Suppressor macrophage (primary cell): Measurements from ENCODE around the gene FBXL4.

Experiments
- DNase-seq, 4 experiments: peaks; one replicate each; pipeline ENCODE4 v3.0.0-alpha.2; 2020 to 2022

The FBXL4 gene

GRCh38 chr6:98836962-98837944, 110.5 kb downstream of the FBXL4 start:
- DNase-seq, result no peak

GRCh38 chr6:98836025-98836961, 111.5 kb downstream of the FBXL4 start:
- DNase-seq, result no peak

- DNase-seq, result no peak
Measured at GRCh38 chr6:98835149-98836024, 112.4 kb downstream of the FBXL4 start.

- peak; percentile 54 to 68 (median 61) for DNase-seq
Measured at GRCh38 chr6:98834060-98835031, 113.4 kb downstream of the FBXL4 start, which contains the start of gene POU3F2. Gene POU3F2 (plus strand): TSS chr6:98834574. CDS start chr6:98834874, 300 bp downstream.

- peak in 2 of 4 experiments; percentile 35 to 36 for DNase-seq
Measured at GRCh38 chr6:98833307-98834059, 114.3 kb downstream of the FBXL4 start.

- DNase-seq, result peak in 1 of 4 experiments; percentile 35
Measured at GRCh38 chr6:98833057-98833306, 114.8 kb downstream of the FBXL4 start.

- DNase-seq, result peak in 1 of 4 experiments; percentile 5
Measured at GRCh38 chr6:98832284-98833056, 115.3 kb downstream of the FBXL4 start.

GRCh38 chr6:98831959-98832283, 115.8 kb downstream of the FBXL4 start:
- no peak for DNase-seq

- DNase-seq, result no peak
Measured at GRCh38 chr6:98831057-98831958, 116.4 kb downstream of the FBXL4 start.

- DNase-seq, result no peak
Measured at GRCh38 chr6:98830146-98830545, 117.6 kb downstream of the FBXL4 start.

GRCh38 chr6:98828941-98829411, 118.8 kb downstream of the FBXL4 start:
- DNase-seq, result no peak

GRCh38 chr6:98828211-98828788, 119.4 kb downstream of the FBXL4 start:
- no peak for DNase-seq

GRCh38 chr6:98827295-98828159, 120.2 kb downstream of the FBXL4 start:
- DNase-seq, result no peak

- DNase-seq, result peak in 1 of 4 experiments; percentile 15
Measured at GRCh38 chr6:98825600-98826230, 122.0 kb downstream of the FBXL4 start.

- no peak for DNase-seq
Measured at GRCh38 chr6:98824902-98825599, 122.7 kb downstream of the FBXL4 start.
